Upper lobe of left lung (tissue), 4 donors: ENCODE measurements around the gene MYT1.

Experiments used
- EP300 ChIP-seq, 4 donors: sonication (generic); formaldehyde crosslinking; IDR thresholded peaks; one replicate each; pipeline ENCODE4 v1.5.1; 2017; ENCODE audit warnings: antibody characterized with exemption in 4 of 4, control low read depth in 2 of 4
- POLR2A ChIP-seq, 4 donors: fragments of 450-650 bp; IDR thresholded peaks; one replicate each; pipeline ENCODE4 v1.5.1; 2016 to 2017; ENCODE audit warnings: antibody characterized with exemption in 4 of 4, mild to moderate bottlenecking in 2 of 4
- POLR2AphosphoS5 ChIP-seq, 2 donors: sonication (generic); formaldehyde crosslinking; IDR thresholded peaks; one replicate each; pipeline ENCODE4 v1.5.1; 2017; ENCODE audit warnings: antibody characterized with exemption in 2 of 2
- TF ChIP-seq, protein P1 (sequence below), 6 experiments: fragments of 450-650 bp in 4 of 6; fragments of 200-600 bp in 2 of 6; sonication (generic) in 2 of 6; IDR thresholded peaks; one replicate each; pipeline ENCODE4 v1.5.1; 2016 to 2019; ENCODE audit warnings: antibody characterized with exemption in 6 of 6

DNA sequence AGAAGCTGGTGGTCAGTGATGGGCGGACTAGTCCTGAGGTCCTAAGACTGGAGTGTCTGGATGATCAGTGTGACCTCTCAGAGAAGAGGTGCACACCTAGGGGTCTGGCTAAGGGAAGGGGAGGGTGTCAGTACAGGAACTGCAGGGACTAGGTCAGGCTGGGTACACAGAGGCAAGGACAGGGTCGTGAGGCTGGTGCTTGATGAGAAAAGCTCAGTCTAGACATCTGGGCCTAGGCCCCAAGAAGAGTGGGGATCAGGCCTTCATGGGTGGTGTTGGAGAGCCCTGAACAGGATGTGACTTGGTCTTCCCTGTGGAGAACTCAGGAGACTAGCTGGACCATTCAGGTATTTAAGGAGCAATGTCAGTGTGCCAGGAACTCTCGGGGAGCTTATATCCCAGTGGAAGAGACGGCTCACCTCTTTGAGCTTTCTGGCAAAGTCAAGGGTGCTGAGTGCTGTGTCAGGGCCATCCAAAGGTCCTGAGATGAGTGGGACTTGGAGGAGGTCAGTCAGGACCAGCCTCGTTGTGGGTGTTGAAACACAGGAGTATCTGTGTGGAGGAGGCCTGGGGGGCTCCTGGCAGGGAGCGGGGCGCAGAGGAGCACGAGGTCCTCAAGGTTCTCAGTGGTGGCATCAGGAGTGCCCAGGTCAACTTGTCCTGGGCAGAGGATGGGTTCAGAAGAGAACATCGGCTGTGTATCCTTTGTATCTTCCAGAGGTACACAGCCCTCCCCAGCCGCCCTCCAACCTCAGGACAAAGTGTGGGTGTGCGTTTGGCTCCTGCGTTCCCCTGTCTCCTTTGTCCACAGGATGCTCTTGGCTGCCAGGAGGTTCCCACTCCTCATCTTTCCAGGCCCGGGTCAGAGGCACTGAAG lies 13.3 kb upstream of the MYT1 start:
- TF ChIP-seq, protein P1, sequence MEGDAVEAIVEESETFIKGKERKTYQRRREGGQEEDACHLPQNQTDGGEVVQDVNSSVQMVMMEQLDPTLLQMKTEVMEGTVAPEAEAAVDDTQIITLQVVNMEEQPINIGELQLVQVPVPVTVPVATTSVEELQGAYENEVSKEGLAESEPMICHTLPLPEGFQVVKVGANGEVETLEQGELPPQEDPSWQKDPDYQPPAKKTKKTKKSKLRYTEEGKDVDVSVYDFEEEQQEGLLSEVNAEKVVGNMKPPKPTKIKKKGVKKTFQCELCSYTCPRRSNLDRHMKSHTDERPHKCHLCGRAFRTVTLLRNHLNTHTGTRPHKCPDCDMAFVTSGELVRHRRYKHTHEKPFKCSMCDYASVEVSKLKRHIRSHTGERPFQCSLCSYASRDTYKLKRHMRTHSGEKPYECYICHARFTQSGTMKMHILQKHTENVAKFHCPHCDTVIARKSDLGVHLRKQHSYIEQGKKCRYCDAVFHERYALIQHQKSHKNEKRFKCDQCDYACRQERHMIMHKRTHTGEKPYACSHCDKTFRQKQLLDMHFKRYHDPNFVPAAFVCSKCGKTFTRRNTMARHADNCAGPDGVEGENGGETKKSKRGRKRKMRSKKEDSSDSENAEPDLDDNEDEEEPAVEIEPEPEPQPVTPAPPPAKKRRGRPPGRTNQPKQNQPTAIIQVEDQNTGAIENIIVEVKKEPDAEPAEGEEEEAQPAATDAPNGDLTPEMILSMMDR (IDR thresholded peaks at IDR 0.05): no peak
- no peak for TF ChIP-seq POLR2AphosphoS5 (IDR thresholded peaks at IDR 0.05)
- no peak for TF ChIP-seq POLR2A (IDR thresholded peaks at IDR 0.05)
- TF ChIP-seq EP300 (IDR thresholded peaks at IDR 0.05): no peak
